Left ventricle myocardium inferior (tissue), 1 donor: ENCODE measurements around the gene FGF11. TPM values are rescaled to one million over a fixed set of nuclear protein-coding genes. Genes with fewer than 3 reads are reported as not detected.

Source experiments
- DNase-seq: peaks from one replicate; pipeline ENCODE4 v3.0.0-alpha.2; 2020
- H3K27ac ChIP-seq: fragments of 200-600 bp; replicated peaks from 2 replicates; pipeline ENCODE4 v1.8.0; 2021
- H3K27me3 ChIP-seq: fragments of 200-600 bp; 2 replicates; pipeline ENCODE4 v1.8.0; 2021; ENCODE audit warnings: low read depth
- H3K36me3 ChIP-seq: fragments of 200-600 bp; 2 replicates; pipeline ENCODE4 v1.8.0; 2021
- H3K4me1 ChIP-seq: fragments of 200-600 bp; 2 replicates; pipeline ENCODE4 v1.8.0; 2021
- H3K4me3 ChIP-seq: fragments of 200-600 bp; 2 replicates; pipeline ENCODE4 v1.8.0; 2021; ENCODE audit warnings: mild to moderate bottlenecking, moderate library complexity
- H3K9me3 ChIP-seq: fragments of 200-600 bp; replicated peaks from 2 replicates; pipeline ENCODE4 v1.8.0; 2021
- intact Hi-C: fragments of 100-400 bp; cut with micrococcal nuclease; formaldehyde crosslinking; loops from one replicate; pipeline ENCODE4 v1.11.0; 2022
- total RNA-seq: library from RNA; stranded (reverse); fragmentation: NEBNext Ultra II Directional; extraction: Animal tissue kit (Norgen Biotek cat#: 25700); gene quantifications from one replicate; pipeline ENCODE4 v1.2.1, GENCODE V29; 2021
- TF ChIP-seq, protein P1 (sequence below): fragments of 200-600 bp; IDR thresholded peaks from 2 replicates; pipeline ENCODE4 v1.8.0; 2021; ENCODE audit warnings: antibody characterized with exemption, mild to moderate bottlenecking, borderline replicate concordance
- donor health status: DM: no; HTN: yes; CAD: no; lungs with severe emphysema.

FGF11 gene
- total RNA-seq, 1 donor from 2014 or later: 6.5 TPM

DNA sequence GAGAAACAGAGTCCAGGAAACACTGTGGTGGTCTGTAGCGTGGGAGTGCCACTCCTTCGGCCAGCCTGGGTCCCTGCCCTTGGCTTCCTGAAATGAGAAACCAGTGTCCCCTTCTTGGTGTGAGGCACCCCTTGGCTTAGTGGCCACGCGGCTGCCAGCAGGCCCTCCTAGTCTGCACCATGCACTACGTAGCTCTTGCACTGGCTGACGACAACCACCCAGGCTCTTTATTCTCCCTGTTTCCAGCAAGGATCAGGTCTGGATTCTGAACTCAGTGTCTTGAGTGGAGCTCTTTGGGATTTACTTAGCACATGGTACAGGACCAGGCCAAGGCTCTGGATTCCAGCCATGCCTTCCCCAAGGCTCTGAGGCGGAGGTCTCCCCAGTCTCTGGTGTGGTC lies 11.8 kb upstream of the FGF11 start:
- no peak overlapping the region for H3K27ac ChIP-seq
- intact Hi-C loops: no loop called here
- H3K4me3 ChIP-seq: no peak overlapping the region
- H3K27me3 ChIP-seq: no peaks in the 10 kb centered on the region
- no peaks in the 10 kb centered on the region for H3K4me1 ChIP-seq
- TF ChIP-seq, protein P1, sequence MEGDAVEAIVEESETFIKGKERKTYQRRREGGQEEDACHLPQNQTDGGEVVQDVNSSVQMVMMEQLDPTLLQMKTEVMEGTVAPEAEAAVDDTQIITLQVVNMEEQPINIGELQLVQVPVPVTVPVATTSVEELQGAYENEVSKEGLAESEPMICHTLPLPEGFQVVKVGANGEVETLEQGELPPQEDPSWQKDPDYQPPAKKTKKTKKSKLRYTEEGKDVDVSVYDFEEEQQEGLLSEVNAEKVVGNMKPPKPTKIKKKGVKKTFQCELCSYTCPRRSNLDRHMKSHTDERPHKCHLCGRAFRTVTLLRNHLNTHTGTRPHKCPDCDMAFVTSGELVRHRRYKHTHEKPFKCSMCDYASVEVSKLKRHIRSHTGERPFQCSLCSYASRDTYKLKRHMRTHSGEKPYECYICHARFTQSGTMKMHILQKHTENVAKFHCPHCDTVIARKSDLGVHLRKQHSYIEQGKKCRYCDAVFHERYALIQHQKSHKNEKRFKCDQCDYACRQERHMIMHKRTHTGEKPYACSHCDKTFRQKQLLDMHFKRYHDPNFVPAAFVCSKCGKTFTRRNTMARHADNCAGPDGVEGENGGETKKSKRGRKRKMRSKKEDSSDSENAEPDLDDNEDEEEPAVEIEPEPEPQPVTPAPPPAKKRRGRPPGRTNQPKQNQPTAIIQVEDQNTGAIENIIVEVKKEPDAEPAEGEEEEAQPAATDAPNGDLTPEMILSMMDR: no peak
- no peaks in the 10 kb centered on the region for H3K36me3 ChIP-seq
- no peak for DNase-seq
- H3K9me3 ChIP-seq: no peaks in the 10 kb centered on the region

DNA sequence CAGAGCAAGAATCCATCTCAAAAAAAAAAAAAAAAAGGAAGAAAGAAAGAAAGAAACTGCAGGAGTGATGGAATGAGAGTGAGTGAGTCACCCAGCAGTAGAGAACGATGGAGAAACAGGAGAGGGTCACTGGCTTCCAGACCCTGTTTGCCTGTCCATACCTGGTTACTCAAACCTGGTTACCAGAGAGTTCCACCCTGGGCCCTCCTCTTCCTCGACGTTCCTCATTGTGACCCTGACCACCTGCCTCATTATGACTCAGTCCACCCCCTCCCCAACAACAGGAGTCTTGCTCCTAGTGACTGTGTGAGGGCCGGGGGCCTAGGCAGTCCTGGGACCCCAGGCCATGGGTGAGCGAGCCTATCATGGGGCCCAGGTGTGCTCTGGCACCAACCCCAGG lies 10.8 kb upstream of the FGF11 start, which contains the start of gene SPEM3:
TSS of gene SPEM3 (plus strand) at position 301 of the 400 bp plus-strand sequence. CDS start at position 347, 46 bp downstream.
- TF ChIP-seq, protein P1: no peak
- Histone ChIP-seq H3K27me3 (no peaks in the 10 kb centered on the region), H3K27ac (no peak within 1 kb of the TSS), H3K4me1 (no peaks in the 10 kb centered on the region), H3K36me3 (no peaks in the 10 kb centered on the region), H3K9me3 (no peaks in the 10 kb centered on the region), H3K4me3 (no peak within 1 kb of the TSS)
- intact Hi-C loops: no loop called here
- no peak for DNase-seq

DNA sequence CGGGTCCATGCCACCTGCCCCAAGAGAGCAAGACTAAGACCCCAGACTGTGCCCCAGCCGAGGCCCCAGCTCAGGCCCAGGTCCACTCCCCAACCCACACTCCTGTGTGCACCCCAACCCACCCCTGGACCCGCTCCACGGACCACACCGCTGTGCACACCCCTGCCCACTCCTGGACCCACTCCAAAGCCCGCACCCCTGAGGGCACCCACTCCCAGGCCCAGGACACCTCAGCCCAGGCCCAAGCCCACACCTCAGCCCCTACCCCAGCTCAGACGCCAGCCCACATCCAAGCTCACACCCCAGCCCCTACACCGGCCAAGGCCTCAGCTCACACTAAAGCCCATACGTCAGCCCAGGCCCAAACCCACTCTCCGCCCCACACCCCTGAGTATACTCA lies 9.6 kb upstream of the FGF11 start:
- no peak for DNase-seq
- TF ChIP-seq, protein P1: no peak
- Histone ChIP-seq H3K27me3 (no peaks in the 10 kb centered on the region), H3K9me3 (no peaks in the 10 kb centered on the region), H3K36me3 (no peaks in the 10 kb centered on the region), H3K4me1 (peaks cover under 1% of the 10 kb centered on the region), H3K4me3 (no peak overlapping the region), H3K27ac (no peak overlapping the region)
- intact Hi-C loops: no loop called here

DNA sequence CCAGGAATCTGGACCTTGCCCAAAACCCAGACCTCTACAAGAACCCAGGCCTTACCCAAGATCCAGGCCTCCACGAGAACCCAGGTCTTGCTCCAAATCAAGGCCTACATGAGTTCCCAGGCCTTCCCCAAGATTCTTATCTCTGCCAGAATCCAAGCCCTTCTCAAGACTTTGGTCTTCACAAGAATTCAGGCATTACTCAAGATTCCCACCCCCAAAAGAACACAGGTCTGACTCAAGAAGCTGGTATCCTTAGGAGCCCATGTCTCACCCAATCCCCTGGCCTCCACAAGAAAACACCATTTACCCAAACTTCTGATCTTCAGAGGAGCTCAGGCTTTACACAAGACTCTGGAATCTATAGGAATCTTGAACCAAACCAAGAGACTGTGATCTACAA lies 8.1 kb upstream of the FGF11 start:
- intact Hi-C loops: no loop called here
- TF ChIP-seq, protein P1: no peak
- DNase-seq: no peak
- H3K36me3 ChIP-seq: no peaks in the 10 kb centered on the region
- no peaks in the 10 kb centered on the region for H3K9me3 ChIP-seq
- H3K4me1 ChIP-seq: peaks cover 15% of the 10 kb centered on the region
- no peak overlapping the region for H3K4me3 ChIP-seq
- H3K27me3 ChIP-seq: no peaks in the 10 kb centered on the region
- no peak overlapping the region for H3K27ac ChIP-seq

DNA sequence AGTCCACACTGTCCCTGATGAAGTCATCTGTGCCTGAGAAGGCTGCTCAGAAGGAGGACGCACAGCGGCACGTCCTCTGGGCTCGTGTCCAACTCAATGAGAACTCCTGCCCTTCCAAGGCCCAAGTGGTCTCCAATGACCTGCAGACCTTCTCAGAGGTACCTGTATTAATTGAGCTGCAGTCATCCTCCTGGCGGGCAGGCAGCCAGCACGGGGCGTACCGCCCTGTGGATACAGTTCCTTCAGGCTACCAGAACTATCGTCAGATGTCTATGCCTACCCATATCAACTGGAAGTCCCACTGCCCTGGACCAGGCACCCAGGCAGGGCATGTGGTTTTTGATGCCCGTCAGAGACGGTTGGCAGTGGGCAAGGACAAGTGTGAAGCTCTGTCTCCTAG lies 7.0 kb upstream of the FGF11 start:
- DNase-seq: no peak
- no peaks in the 10 kb centered on the region for H3K36me3 ChIP-seq
- H3K9me3 ChIP-seq: no peaks in the 10 kb centered on the region
- no peaks in the 10 kb centered on the region for H3K27me3 ChIP-seq
- intact Hi-C loops: no loop called here
- no peak overlapping the region for H3K4me3 ChIP-seq
- H3K4me1 ChIP-seq: peaks cover 25% of the 10 kb centered on the region
- TF ChIP-seq, protein P1: no peak
- no peak overlapping the region for H3K27ac ChIP-seq
